HG03520 (cell line): ENCODE results near the gene LMF1.

Experiments used
- ATAC-seq: cut with Tn5 transposase; IDR thresholded peaks from one replicate; pipeline ENCODE4 v1.9.1; 2021; ENCODE audit warnings: mild to moderate bottlenecking, moderate library complexity; ENCODE audit not compliant: unreplicated experiment

LMF1 gene

DNA sequence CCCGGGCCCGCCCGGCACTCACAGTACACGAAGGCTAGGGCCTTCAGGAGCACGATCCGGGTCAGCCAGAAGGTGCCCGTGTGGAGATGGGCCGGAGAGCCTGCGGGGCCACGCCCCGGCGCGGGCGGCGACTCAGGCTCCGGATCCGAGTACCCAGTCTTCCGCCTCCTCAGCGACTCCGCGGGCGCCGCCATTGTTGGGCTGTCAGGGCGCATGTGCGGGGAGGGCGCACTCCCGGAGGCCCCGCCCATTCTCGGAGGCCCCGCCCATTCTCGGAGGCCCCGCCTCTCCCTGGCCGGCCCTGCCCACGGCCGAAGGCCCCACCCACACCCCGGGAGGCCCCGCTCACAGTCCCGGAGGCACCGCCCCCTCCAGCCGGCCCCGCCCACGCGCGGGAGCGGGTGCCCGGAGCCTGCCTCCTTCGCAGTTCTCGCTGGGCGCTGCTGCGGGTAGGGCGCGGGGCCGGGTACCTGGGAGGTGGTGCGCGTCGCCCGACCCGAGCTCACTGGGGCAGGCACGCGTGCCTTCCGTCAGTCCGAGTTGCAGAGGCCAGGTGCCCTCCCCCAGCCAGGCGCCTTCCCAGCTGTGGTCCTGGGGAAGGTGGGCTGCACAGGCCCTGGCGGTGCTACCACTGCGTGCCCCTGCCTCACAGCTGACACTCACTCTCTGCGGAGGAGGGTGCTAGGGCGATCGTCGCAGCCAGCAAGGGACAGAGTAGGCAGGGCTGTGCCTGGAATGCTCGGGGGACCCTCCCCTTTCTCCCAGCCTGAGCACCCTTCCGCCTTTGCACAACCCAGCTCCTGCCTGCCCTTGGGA is at the start of gene LMF1:
TSS of gene LMF1 (minus strand) at position 219 of the 816 bp plus-strand sequence. CDS start at position 215, 4 bp downstream.
- peak; percentile 78 for ATAC-seq

DNA sequence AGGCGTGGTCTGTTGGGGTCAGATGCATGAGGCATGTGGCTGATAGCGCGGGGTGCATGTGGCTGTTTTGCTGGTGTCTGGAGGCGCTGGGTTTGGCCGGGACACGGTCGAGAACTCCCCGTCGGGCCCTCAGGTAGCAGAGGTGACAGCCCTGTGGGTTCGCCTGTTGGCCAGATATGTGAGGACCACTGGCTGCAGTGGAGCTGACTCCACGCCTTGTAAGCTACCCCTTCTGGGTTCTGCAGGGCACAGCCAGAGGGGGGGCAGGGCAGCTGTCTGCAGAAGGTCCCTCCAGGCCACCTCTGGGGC is 49.3 kb upstream of the LMF1 start:
- no peak for ATAC-seq

DNA sequence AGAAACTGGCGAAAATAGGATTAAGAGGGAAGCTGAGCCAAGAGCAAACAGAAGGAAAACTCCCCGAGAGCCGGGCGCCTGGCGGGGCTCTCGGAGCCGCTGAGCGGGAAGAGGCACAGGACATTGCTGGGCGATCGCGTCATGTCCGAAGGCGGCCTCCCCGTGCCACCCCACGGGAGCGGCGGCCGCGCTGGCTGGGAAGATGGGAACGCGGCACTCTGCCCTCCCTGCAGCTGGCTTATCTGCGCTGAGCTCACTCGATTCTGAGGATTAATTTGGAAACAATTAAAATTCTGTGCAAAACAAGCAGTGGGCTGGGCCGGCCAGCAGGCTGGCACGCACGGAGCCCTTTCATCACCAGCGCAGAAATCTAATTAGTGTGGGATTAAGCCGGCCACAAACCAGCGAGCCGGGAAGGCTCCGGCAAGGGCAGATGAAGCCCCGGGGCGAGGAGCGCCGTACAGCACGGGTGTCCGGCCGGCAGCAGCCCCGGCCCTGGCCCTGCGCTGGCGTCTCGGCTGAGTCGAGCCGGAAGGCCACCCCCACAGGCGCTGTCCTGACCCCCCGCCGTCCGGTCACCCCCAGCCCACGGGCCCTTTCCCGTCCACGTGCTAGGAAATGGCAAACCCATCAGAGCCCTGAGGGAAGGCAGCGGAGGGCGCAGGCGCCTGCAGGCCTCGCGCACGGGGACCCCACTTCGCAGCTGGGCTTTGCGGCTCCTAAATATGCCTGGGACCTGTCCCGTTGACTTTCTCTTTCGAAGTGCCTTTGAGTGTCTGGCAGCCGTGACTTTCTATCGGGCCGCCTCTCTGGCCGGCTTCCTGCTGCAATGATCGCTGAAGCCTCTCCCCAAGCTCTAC is 48.7 kb upstream of the LMF1 start:
- no peak for ATAC-seq

- no peak for ATAC-seq
Observed at GRCh38 chr16:1018447-1019198, 47.8 kb upstream of the LMF1 start.

- ATAC-seq: no peak
Observed at GRCh38 chr16:1014771-1015495, 44.1 kb upstream of the LMF1 start.

GRCh38 chr16:1014221-1014620 is 43.4 kb upstream of the LMF1 start:
- no peak for ATAC-seq

GRCh38 chr16:1013593-1013900 is 42.8 kb upstream of the LMF1 start:
- no peak for ATAC-seq

DNA sequence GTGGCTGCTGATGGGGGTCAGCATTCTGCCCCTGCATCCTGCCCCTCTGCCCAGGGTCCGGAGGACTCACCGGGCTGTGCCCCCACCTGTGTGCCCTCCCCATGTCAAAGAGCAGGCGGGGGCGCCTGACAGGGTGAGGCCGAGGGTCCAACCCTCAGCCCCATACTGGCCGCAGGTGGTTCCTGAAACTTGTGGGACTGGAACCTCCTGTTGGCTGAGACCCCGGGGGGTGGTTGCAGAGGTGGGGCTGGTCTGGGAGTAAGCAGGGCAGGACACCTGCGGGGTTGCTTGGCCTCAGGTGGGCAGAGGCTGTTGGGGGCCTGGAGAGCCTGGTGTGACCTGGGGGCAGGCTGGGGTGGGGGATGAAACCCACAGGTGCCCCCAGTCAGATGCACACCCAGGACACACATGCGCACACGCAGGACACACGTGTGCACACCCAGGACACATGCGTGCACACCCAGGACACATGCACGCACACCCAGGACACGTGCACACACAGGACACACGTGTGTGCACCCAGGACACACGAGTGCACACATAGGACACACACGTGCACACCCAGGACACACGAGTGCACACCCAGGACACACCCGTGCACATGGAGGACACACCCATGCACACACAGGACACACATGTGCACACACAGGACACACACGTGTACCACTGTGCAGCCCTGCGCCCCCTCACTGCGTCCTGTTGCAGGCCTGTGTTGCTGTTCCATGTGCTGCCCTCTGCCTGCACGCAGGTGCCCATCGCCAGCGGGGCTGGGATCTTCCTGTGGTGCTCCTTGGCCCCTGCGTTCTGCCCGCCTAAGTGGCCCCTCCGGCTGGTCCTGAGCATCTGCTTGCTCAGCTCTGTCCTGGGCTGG is 42.2 kb upstream of the LMF1 start:
- no peak for ATAC-seq

GRCh38 chr16:1012135-1012534 is 41.4 kb upstream of the LMF1 start:
- no peak for ATAC-seq

DNA sequence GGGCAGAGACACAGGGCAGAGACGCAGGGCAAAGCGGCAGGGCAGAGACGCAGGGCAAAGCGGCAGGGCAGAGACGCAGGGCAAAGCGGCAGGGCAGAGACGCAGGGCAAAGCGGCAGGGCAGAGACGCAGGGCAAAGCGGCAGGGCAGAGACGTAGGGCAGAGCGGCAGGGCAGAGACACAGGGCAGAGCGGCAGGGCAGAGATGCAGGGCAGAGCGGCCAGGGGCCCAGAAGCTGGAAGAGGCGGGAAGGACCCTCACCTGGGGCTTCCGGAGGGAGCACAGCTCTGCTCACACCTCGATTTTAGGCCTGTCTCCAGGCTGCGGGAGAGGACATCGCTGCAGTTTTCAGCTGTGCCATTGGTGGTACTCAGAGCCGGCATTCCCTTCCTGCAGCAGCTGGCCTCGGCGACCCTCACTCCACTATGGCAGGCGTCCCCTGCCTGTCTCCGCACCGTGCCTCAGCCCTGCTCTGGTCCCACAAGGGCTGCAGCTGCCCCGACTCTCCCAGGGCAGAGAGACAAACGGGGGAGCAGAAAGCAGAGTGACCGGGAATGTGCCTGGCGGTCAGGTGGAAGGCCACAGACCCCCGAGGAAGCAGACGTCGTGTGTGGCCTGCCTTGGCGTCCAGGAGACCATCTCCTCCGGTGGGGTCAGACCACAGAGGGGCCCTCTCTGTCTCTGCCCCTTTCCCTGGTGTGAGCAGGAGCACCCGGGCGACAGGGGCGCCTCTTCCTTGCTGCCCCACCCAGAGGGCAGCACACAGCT is 40.7 kb upstream of the LMF1 start:
- no peak for ATAC-seq

DNA sequence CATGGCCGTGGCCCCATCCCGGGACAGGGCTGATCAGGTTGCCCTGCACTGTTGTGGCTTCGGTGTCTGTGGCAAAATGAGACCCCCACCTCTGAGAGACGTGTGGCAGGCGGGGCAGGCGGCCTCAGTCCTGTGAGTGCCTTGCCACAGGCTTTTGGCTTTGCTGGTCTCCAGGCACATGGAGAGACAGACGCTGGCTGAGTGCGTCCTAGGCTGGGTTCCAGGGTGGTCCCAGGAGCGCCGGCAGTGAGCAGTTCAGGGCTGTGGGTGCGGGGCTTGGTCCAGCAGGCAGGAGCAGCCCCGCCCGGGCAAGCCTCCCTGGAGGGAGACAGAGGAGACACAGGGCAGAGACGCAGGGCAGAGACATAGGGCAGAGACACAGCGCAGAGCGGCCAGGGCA is 40.0 kb upstream of the LMF1 start:
- no peak for ATAC-seq

DNA sequence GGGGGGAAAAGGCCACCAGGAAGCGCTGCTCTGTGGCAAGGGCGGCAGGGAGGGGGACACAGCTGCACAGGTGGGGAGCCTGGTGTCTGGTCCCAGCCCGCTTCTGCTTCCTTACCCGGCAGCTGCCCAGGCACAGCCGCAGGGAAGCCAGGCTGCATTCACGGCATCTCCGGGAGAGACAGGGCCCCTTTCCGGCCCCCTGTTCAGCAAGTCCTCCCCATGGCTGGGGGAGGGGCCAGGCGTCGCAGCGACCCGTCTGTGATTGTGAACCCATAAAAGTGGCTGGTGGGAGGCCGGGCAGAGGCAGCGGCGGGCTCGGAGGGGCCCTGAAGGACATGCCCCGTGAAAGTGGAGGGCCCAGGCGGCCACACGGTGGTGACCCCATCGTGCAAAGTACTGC is 39.5 kb upstream of the LMF1 start:
- no peak for ATAC-seq

DNA sequence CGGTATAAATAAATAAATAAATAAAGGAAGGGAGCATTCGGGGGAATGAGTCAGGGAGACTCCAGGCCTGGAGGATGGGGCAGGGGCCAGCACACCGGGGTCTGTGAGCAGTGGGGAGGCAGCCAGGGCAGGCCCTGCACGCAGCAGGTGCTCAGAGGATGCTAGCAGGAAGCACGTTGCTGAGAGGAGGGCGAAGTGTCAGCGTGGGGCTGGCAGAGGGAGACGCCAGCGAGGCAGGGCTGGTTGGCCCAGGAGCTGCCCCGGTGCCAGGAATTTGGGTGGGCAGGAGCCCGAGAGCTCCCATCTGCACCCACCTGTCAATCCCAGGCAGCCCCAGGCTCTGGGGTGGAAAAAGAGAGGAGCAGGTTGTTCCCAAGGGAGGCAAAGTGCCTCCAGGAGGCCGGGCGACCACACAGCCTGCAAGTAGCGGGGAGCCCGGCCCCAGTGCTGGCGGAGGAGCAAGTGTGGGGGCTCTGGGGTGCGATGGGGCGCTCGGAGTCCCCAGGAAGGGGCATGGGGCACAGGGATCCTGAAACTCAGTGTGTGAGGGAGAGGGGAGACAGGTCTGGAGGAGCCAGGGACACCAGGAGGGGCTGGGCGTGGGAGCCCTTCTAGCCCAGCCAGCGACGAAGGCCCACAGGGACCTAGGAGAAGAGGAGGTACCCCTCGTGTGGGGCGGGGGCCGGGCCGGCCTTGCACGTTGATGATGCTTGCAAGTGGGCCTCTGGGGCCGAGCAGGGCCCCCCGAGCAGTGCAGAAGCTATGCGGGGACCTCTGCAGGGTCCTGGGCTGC is 38.8 kb upstream of the LMF1 start:
- ATAC-seq: no peak

DNA sequence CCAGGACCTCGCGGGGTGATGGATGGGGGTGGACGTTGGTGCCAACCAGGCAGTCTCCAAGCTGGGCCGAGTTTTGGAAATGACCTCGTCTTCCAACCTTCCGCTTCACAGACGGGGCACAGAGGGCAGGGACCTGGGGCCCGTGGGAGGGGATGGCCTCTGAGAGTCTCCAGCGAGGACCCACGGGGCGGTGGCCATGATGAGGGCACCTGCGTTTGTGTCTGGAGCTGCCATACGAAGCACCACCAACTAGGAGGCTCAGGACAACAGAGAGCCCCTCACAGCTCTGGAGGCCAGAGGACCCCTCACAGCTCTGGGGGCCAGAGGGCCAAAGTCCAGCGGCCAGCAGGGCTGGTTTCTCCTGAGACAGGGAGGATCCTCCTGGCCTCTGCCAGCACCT is 37.3 kb upstream of the LMF1 start:
- no peak for ATAC-seq

DNA sequence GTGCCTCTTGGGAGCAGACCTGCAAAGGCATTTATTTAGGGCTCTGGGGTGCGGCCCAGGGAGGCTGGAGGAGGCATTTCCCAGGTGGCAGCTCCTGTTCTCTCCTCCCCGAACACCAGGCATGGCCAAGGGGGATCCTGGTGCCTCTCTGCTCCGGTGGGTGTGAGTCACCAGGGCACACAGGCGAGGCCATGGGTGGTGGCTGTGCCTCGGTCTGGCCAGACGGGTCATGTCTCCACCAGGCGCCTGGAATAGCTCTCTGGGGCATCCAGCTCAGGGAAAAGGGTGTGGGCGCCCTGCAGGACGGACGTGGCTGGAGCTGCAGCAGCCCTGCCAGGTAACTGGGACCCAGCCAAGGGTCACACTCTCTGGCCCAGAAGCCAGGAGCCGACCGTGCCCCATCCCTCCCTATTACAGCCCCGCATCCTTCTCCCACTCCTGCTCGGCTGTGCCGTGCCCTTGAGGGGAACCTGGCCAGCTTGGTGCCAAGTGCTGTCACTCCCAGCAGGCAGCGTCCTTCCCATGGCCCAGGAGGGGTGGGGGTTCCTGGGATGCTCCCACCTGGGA is 36.6 kb upstream of the LMF1 start:
- no peak for ATAC-seq

DNA sequence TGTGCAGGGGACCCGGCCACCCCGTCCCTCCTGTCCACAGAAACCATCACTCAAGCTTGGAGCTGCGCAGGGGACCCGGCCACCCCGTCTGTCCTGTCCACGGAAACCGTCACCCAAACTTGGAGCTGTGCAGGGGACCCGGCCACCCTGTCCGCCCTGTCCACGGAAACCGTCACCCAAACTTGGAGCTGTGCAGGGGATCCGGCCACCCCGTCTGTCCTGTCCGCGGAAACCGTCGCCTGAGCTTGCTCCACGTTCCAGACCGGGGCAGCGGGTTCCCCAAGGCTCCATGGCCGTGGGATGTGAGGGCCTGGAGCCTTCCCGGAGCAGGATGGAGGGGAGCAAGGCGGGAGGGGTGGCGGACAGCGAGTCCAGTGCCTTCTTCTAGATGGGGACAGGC is 36.0 kb upstream of the LMF1 start:
- no peak for ATAC-seq

- ATAC-seq: no peak
Observed at GRCh38 chr16:1005286-1005685, 34.5 kb upstream of the LMF1 start.
